ENCODE results near the gene HSD3B2. TPM values are rescaled to one million over a fixed set of nuclear protein-coding genes. Genes with fewer than 3 reads are reported as not detected.

The HSD3B2 gene
- total and polyA plus RNA-seq, 8 donors: 0.10 to 9.9 (median 1.4) TPM; not detected in 3

GRCh38 chr1:119446321-119446720 lies 31.4 kb downstream of the HSD3B2 start:
- H3K4me1 ChIP-seq: no peaks in the 10 kb centered on the region
- H3K36me3 ChIP-seq: no peaks in the 10 kb centered on the region
- no peaks in the 10 kb centered on the region for H3K27me3 ChIP-seq
- no peak overlapping the region for H3K4me3 ChIP-seq
- H3K9me3 ChIP-seq: no peaks in the 10 kb centered on the region
- TF ChIP-seq EP300 (IDR thresholded peaks at IDR 0.05) (no peak), CTCF (IDR thresholded peaks at IDR 0.05) (no peak), POLR2AphosphoS5 (IDR thresholded peaks at IDR 0.05) (no peak), POLR2A (IDR thresholded peaks at IDR 0.05) (no peak)
- H3K27ac ChIP-seq: no peak overlapping the region
- intact Hi-C loops (cut with DNase I; ENCODE audit: low total_unique reads): no loop called here
- DNase-seq: no peak

DNA sequence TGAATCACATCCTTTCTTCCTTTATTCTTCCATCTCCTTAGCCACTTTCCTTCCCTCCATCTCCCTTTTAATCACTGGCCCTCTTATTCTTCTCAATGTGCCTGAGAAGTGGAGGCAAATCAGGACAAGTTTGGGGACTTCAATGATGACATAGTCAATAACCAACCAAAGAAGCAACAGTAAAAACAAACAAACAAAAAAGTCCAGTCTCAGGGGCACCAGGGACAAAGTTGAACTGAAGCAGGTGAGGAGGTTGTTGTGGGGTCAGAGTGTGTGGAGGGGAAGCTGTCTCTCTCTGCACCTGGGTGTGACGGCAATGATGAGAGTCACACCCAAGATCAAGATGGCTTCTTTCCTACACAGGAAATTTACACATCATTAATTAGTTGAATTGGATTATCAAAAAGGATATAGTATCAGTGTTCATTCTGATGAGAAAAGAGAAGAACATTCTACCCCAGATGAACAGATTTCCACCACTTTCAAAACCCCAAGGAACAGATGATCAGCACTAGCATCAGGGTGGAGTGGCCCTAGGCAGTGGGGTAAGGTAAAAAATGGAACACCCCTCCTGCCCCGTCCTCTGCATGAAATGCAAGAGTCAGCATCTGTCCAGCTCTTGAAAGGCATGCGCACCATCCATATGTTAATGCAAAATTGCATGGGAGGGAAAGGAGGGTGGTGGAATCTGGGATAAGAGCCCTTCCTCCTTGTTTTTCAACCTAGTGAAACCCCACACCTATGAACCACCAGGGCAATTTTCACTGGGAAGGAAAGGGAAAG lies 32.6 kb downstream of the HSD3B2 start:
- intact Hi-C loops (cut with DNase I; ENCODE audit: low total_unique reads): no loop called here
- WGBS, 5 donors: 85 to 92% (median 90%) methylated on average over 3 of the region's 3 CpGs
- H3K27ac ChIP-seq: no peak overlapping the region

DNA sequence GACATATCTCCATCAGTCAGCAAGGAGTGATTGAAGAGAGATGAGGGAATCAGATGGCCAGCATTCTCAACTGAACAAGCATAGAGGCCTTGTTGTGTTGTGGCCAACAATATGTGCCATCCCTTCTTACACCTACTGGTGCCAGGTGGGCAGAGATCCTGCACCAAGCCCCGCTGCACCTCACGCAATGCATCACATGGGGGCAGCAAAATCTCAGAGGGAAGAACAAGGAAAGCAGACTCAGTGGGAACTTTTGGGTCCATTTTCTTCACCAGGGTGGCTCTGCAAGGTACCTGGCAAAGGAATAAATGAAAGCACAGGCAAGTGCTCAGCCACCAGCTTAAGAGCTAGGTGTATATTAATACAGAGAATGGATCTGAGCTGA lies 33.2 kb downstream of the HSD3B2 start:
- Histone ChIP-seq H3K4me3 (no peak overlapping the region), H3K9me3 (no peaks in the 10 kb centered on the region), H3K27me3 (no peaks in the 10 kb centered on the region), H3K27ac (no peak overlapping the region), H3K36me3 (no peaks in the 10 kb centered on the region), H3K4me1 (no peaks in the 10 kb centered on the region)
- TF ChIP-seq POLR2A (IDR thresholded peaks at IDR 0.05) (no peak), EP300 (IDR thresholded peaks at IDR 0.05) (no peak), POLR2AphosphoS5 (IDR thresholded peaks at IDR 0.05) (no peak), CTCF (IDR thresholded peaks at IDR 0.05) (no peak)
- WGBS, 5 donors: 69 to 87% (median 77%) methylated on average over 2 of the region's 2 CpGs
- no peak for DNase-seq
- intact Hi-C loops (cut with DNase I; ENCODE audit: low total_unique reads): no loop called here

More for the DNA sequence above, 32.6 kb downstream of the HSD3B2 start:
- no peaks in the 10 kb centered on the region for H3K27me3 ChIP-seq
- no peaks in the 10 kb centered on the region for H3K36me3 ChIP-seq
- H3K9me3 ChIP-seq: no peaks in the 10 kb centered on the region
- no peaks in the 10 kb centered on the region for H3K4me1 ChIP-seq
- TF ChIP-seq CTCF (IDR thresholded peaks at IDR 0.05) (no peak), POLR2A (IDR thresholded peaks at IDR 0.05) (no peak), POLR2AphosphoS5 (IDR thresholded peaks at IDR 0.05) (no peak), EP300 (IDR thresholded peaks at IDR 0.05) (no peak)
- H3K4me3 ChIP-seq: no peak overlapping the region
- no peak for DNase-seq

GRCh38 chr1:119449971-119450370 lies 35.0 kb downstream of the HSD3B2 start:
- Histone ChIP-seq H3K36me3 (no peaks in the 10 kb centered on the region), H3K27ac (no peak overlapping the region), H3K9me3 (no peaks in the 10 kb centered on the region), H3K4me1 (no peaks in the 10 kb centered on the region), H3K4me3 (no peak overlapping the region), H3K27me3 (no peaks in the 10 kb centered on the region)
- DNase-seq: no peak
- intact Hi-C loops (cut with DNase I; ENCODE audit: low total_unique reads): no loop called here
- TF ChIP-seq POLR2A (IDR thresholded peaks at IDR 0.05): no peak
- no peak for TF ChIP-seq CTCF (IDR thresholded peaks at IDR 0.05)
- no peak for TF ChIP-seq EP300 (IDR thresholded peaks at IDR 0.05)
- no peak for TF ChIP-seq POLR2AphosphoS5 (IDR thresholded peaks at IDR 0.05)
- 61 to 71% (median 69%) methylated on average over 8 of the region's 8 CpGs for WGBS, 5 donors

Measured in stomach (tissue), 9 donors.